COR-L47 (cell line): ENCODE data around the gene SLC18A3.

Source experiments
- DNase-seq: peaks from one replicate; lab custom pipeline; 2025; lab: John Stamatoyannopoulos, UW

The SLC18A3 gene

GRCh38 chr10:49610114-49610457 is at the start of gene SLC18A3:
SLC18A3 (plus strand) TSS chr10:49610310; CDS start chr10:49610741, 431 bp downstream.
- no peak for DNase-seq

DNA sequence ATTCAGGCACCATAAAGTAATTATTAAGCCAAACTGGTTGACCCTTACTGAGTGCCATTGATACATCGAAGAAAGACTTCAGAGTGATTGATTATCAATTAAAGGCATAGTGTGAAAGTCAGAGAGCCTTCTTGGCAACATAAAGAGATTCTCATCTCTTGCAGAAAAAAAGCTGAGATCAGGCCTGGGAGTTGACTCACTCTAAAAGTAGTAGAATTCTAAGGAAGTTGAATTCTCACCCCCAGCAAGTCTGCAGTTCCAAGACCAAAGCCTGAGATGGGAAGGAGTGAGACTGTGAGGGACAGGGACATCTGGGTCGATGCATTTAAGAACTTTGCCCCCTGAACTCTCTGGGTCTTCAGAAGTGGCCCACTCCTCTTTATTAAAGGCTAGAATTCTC is 49.6 kb upstream of the SLC18A3 start:
- no peak for DNase-seq

DNA sequence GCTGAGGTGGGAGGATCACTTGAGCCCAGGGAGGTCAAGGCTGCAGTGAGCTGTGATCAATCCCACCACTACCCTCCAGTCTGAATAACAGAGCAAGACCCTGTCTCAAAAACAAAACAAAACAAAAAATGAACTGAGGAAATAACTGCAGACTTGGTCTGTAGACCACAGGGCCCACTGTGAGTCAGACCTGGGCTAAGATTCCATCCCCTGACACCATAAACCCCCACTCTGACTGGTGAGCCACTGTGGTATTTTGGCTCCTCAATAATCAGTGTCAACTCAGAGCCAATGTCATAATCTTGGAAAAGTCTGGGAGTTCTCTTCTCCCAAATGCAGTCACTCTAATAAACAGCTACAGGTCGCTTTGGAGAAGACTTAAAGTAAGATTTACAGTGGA is 47.2 kb upstream of the SLC18A3 start:
- DNase-seq, result no peak

DNA sequence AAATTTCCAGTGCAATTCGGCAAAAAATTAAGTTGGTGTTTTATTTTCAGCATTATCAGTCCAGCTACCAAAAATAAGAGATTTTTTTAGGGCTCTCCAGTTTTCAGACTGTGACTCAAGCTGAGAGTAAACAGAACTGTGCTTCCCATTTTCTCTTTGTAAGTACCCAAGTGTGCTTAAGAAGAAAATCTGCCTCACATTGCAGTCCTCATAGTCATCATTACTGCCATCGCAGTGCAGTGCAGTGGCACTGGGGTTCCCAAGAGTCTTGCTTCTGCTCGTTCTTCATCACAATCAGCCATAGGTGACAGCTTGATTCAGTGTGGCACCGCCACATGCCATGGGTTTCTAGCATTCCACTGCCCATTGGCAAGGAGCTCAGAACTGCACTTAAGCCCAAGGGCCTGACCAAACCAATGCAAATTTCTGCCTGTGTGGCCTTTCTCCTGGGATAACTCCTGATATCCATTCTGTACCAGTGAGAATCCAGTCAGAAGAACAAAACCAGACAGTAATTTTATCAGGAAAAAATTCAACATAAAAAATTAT is 45.6 kb upstream of the SLC18A3 start:
- no peak for DNase-seq

DNA sequence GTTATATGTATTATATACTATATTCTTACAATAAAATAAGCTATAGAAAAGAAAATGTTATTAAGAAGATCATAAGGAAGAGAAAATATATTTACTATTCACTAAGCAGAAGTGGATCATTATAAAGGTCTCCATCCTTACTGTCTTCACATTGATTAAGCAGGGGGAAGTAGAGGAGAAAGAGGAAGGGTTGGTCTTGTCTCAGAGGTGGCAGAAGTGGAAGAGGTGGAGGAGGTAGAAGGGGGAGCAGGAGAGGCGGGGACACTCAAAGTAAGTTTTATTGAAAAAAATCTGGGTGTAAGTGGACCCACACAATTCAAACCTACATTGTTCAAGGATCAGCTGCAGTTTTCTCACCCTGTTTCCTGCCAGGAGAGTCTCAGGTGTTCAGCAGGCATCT is 42.3 kb upstream of the SLC18A3 start:
- no peak for DNase-seq

DNA sequence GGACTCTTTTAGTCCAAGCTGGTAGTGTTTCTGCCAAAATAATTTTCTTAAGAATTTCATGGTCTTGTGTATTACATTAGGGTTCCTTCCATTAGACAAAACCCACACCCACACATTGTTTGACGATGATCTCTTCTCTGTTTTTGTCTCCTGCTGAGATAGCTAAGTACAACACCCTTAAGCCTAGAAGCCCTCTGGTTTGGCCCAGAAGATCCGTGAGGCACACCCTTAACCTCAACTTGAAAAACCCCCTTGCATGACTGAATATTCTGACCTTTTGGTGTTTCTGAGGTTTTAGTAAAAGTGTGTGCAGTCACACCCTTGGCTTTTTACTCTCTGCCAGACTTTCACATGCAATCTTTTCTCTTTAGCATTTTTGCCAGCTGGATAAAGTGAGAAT is 41.9 kb upstream of the SLC18A3 start:
- no peak for DNase-seq

- DNase-seq, result no peak
Observed at GRCh38 chr10:49569031-49569631, 41.0 kb upstream of the SLC18A3 start.

GRCh38 chr10:49571388-49571787 is 38.7 kb upstream of the SLC18A3 start:
- DNase-seq, result no peak

DNA sequence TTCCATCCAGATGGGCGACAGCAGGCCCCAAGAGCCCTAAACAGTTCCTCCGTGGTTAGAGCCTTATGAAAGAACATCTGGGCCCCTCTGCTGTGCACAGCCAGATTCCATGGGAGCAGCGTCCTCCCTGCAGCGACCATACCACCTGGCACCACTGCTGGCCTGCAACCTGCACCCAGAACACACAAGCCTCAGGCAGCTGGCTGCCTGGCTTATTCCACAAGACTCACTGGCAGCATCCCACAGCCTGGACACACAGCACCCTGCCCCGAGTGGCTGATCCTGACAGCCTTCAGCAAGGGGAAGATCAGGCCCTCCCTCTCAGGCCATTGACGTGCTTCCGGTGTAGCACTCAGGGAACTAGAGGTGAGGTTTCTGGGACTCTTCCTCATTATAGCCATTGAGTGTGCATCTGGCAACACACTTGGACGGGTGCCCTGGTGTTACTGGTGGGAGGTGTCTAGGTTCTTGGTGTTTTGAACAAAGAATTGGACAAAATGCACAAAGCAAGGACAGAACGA is 37.5 kb upstream of the SLC18A3 start:
- no peak for DNase-seq

DNA sequence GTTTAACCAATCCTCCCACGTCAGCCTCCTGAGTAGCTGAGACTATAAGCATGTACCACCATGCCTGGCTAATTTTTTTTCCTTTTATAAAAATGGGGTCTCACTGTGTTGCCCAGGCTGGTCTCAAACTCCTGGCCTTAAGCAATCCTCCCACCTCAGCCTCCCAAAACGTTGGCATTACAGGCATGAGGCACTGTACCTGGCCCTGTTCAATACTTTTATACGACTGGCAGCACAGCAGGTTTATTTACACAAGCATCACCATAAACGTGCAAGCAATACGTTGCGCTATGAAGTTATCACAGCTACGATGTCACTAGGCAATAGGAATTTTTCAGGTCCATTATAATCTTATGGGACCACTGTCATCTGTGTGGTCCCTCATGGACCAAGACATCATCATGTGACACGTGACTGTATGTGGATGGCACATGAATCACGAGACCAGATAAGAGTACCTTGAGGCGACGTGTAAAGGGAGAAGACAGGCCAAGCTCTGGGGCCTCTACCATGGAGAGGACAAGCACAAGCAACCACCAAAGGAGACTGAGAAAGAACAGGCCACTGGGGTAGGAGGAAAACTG is 34.5 kb upstream of the SLC18A3 start:
- no peak for DNase-seq

- DNase-seq, result no peak
Observed at GRCh38 chr10:49577182-49577925, 32.8 kb upstream of the SLC18A3 start.

- DNase-seq, result no peak
Observed at GRCh38 chr10:49578392-49578791, 31.7 kb upstream of the SLC18A3 start.

GRCh38 chr10:49579621-49580020 is 30.5 kb upstream of the SLC18A3 start:
- DNase-seq, result no peak

DNA sequence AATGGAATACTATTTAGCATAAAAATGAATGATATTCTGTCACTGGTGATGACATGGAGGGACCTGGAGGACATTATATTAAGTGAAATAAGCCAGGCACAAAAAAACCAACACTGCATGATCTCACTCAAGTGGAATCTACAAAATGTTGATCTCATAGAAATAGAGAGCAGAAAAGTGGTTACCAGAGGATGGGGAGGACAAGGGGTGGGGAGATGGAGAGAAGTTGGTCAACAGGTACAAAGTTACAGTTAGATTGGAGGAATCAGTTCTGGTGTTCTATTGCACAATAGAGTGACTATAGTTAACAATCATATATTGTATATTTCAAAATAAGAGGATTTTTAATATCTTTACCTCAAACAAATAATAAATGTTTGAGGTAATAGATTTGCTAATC is 24.7 kb upstream of the SLC18A3 start:
- no peak for DNase-seq

DNA sequence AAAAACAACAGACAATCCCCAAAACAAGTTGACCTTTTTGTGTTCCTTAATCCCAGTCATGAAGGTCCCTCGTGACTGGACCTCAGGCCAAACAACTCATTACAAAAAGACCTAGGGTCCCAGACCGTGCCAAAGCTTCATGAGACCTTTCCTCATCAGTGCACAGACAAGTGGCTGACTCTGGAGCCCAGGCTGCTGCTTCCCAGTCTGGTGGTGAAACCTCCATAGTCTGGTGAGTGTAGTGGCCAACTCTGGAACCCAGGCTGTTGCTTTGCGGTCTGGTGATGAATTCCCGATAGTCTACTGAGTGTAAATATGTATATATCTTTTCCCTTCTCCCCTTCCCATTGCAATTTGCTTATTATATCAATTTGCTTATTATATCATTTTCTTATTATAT is 22.1 kb upstream of the SLC18A3 start:
- DNase-seq, result no peak

DNA sequence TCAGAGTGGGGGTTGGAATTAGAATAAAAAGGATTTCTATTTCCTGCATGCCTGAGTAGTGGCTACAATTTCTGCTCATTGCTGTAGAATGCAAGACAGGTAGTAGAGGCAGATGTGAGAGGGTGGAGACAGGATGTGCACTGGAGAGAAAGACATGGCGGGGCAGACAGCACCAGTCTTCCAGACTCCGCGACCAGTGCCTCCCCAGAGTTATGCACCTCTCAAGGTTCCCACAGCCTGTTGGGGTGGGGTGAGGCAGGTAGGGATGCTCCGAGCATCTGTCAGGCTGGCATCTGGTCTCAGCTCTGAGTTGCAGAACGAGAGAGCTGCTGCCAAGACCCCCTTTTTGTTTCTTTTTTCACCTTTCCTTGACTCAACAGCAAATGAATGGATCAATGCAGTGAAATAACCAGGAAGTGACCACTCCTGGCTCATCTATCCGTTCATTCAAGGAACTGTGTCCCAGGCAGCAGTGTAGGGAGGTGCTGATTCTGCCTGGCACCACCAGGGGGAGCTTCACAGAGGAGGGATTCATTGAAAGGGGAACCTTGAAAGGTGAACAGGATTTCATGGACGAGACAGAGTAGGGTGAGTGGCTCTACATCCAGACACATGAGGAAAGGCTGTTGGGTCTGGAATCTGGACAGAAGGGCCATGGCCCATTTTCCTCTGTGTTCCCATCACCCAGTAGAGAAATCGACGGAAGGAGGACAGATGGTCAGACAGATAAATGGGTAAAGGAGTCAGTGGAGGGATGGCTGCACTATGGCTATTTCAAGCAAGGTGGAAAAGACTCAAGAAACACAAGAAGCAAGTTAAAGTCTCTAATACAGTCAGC is 17.2 kb upstream of the SLC18A3 start:
- DNase-seq, result no peak

DNA sequence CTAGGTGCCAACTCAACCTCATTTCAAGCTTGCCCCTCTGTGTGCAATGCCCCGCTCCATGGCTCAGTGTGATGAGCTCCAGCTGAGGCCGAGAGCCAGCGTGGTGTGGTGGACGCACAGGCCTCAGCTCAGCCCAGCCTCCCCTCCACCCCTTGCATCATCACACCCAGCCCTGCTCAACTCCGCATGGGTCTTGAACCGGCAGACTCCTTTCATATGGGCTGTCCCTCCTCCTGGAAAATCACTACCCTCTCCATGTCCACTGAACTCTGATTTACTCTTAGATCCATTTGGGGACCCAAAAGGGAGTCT is 16.6 kb upstream of the SLC18A3 start:
- no peak for DNase-seq

- DNase-seq, result no peak
Observed at GRCh38 chr10:49593998-49594397, 16.1 kb upstream of the SLC18A3 start.

- no peak for DNase-seq
Observed at GRCh38 chr10:49594594-49594993, 15.5 kb upstream of the SLC18A3 start.

DNA sequence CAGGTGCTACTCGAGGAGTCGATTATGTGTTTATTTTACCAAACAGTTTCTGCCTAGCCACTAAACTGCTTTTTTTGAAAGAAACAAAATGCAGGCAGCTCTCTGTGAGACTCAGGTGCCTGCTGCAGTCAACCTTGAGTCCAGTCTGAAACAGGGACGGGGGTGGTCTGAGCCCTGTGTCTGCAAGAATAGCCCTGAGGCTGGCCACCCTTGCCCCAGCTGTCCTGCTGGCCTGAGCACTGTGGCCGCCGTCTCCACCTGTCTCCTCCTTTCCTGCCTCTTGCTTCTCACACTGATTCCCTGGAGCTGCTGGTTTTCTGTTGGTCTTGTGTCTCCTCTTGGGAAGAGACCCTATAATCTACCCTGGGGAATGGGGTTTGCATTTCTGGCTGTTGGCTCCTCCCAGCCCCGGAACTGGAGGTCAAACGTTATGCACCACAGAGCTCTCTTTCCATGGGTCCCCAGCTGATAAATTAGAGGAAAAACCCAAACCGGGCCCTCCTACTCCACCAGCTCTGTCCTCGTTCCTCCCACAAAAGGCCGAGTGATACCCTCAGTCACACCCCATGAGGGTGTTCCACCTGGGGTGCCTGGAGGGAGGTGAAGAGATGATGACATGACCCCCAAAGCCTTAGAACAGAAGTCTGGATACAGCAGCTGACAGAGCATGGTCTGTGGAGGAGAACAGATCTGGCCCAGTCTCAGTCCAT is 15.0 kb upstream of the SLC18A3 start:
- no peak for DNase-seq

GRCh38 chr10:49595713-49596492 is 14.2 kb upstream of the SLC18A3 start:
- no peak for DNase-seq
